ENCODE measurements around the gene GRK3. TPM values are rescaled to one million over a fixed set of nuclear protein-coding genes. Genes with fewer than 3 reads are reported as not detected.

GRK3 gene
- total and polyA plus RNA-seq, 2 donors (not counting 3 experiments of a cell fraction or from before 2014, with no cell fraction given), result 0.68 to 4.4 TPM

DNA sequence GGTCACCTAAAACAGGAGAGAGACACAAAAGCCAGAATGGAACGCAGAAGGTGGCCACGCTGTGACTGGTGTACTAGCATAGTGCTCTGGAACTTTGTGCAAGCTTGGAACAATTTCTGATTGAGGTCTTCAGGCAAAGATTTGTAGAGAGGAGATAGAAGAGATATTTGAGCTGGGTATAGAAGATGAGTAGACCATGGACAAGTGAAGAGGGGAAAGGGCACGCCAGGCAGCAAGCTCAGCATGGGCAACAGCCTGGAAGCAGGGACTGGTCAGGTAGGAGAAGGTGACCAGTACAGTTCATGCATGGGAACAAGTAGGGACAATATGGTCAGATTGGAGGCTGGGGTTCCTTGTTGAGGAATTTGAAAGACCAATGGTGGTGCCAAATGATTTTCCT is 201.9 kb downstream of the GRK3 start:
- ChIA-PET POLR2A (no interaction called here), CTCF (interaction anchor here (2.4 kb wide), 1 partner anchor 304 kb away, joined by 13 read pairs; no protein-coding TSS in a partner anchor)
- no peak overlapping the region for H3K9ac ChIP-seq (replicated peaks; ENCODE audit: extremely low read depth, insufficient read depth, low read length)
- H3K4me2 ChIP-seq (ENCODE audit: insufficient read depth, low read length), result no peak overlapping the region
- no TSS peak for BruUV-seq (replicated peaks)
- no peaks in the 10 kb centered on the region for H3K79me2 ChIP-seq (ENCODE audit: control insufficient read depth, insufficient read depth, low read length)
- no peak overlapping the region for H2AFZ ChIP-seq (ENCODE audit: low read depth, low read length)
- no peaks in the 10 kb centered on the region for H3K27me3 ChIP-seq (ENCODE audit: control insufficient read depth in 2 of 2, insufficient read depth in 2 of 2, low read length in 2 of 2)
- H3K27ac ChIP-seq (ENCODE audit: insufficient read depth, low read depth, low read length), result no peak overlapping the region
- no peaks in the 10 kb centered on the region for H3K9me1 ChIP-seq (replicated peaks; ENCODE audit: control insufficient read depth, extremely low read depth, insufficient read depth, low read length)
- peaks cover 4% of the 10 kb centered on the region for H3K9me3 ChIP-seq (replicated peaks; ENCODE audit: control insufficient read depth, insufficient read depth, low read length)
- FAIRE-seq (no peak), DNase-seq (ENCODE audit: low read depth, low spot score) (no peak)
- no peaks in the 10 kb centered on the region for H3K36me3 ChIP-seq (ENCODE audit: control insufficient read depth in 2 of 2, extremely low read depth in 1 of 2, insufficient read depth in 2 of 2, low read length in 2 of 2)
- H3K4me3 ChIP-seq (replicated peaks in 1 of 3; ENCODE audit: insufficient read depth in 1 of 3, low read depth in 1 of 3, low read length in 3 of 3), result no peak overlapping the region
- TF ChIP-seq, protein P1, sequence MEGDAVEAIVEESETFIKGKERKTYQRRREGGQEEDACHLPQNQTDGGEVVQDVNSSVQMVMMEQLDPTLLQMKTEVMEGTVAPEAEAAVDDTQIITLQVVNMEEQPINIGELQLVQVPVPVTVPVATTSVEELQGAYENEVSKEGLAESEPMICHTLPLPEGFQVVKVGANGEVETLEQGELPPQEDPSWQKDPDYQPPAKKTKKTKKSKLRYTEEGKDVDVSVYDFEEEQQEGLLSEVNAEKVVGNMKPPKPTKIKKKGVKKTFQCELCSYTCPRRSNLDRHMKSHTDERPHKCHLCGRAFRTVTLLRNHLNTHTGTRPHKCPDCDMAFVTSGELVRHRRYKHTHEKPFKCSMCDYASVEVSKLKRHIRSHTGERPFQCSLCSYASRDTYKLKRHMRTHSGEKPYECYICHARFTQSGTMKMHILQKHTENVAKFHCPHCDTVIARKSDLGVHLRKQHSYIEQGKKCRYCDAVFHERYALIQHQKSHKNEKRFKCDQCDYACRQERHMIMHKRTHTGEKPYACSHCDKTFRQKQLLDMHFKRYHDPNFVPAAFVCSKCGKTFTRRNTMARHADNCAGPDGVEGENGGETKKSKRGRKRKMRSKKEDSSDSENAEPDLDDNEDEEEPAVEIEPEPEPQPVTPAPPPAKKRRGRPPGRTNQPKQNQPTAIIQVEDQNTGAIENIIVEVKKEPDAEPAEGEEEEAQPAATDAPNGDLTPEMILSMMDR (IDR thresholded peaks at IDR 0.05; ENCODE audit: extremely low read depth in 1 of 2, insufficient read depth in 1 of 2, low read depth in 1 of 2, low read length in 2 of 2), result no peak
- TF ChIP-seq, protein P2, sequence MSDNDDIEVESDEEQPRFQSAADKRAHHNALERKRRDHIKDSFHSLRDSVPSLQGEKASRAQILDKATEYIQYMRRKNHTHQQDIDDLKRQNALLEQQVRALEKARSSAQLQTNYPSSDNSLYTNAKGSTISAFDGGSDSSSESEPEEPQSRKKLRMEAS (IDR thresholded peaks at IDR 0.05; ENCODE audit: insufficient read depth, insufficient read length), result no peak
- TF ChIP-seq FOS (IDR thresholded peaks at IDR 0.05; ENCODE audit: borderline replicate concordance, insufficient read depth, low read length), result no peak
- no peaks in the 10 kb centered on the region for H4K20me1 ChIP-seq (replicated peaks; ENCODE audit: control insufficient read depth, extremely low read depth, insufficient read depth, low read length)
- dilution Hi-C loops (cut with MboI; ENCODE audit: extremely low pct_ligation_motif_present, low sequenced_read_pairs) (no loop called here), intact Hi-C loops (cut with micrococcal nuclease) (loop anchor here (2.0 kb wide), 1 partner anchor 408 kb away; no protein-coding TSS in a partner anchor)
- H3K4me1 ChIP-seq (ENCODE audit: control insufficient read depth, extremely low read depth, insufficient read depth, low read length), result peaks cover 15% of the 10 kb centered on the region

DNA sequence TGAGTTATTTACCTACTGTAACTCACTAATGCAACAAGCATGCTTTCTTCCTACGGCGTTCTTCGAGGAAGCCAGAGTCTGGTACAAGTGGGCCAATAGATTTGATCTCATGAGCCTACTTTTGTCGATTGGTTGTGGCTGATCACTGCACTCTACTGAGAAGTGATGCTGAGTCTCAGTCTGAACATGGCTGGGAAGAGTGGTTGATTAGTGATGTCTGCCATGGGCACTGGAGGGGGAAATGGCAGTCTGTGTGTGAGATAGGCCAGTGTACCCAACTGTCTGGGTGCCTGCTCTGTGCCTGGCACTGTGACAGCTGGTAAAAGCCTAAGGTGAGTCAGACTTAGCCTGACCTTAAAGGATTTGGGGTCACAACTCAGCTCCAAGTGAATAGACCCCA is 205.9 kb downstream of the GRK3 start:
- CTCF ChIA-PET, result interaction anchor here (0.9 to 5.7 kb wide), 2 partner anchors 10 to 309 kb away, joined by 3 to 159 read pairs; no protein-coding TSS in a partner anchor
- H3K4me2 ChIP-seq (ENCODE audit: insufficient read depth, low read length), result no peak overlapping the region

More for the DNA sequence above, 205.9 kb downstream of the GRK3 start:
- no peak for FAIRE-seq
- Histone ChIP-seq H3K79me2 (ENCODE audit: control insufficient read depth, insufficient read depth, low read length) (no peaks in the 10 kb centered on the region), H3K27ac (ENCODE audit: insufficient read depth, low read depth, low read length) (no peak overlapping the region), H4K20me1 (replicated peaks; ENCODE audit: control insufficient read depth, extremely low read depth, insufficient read depth, low read length) (no peaks in the 10 kb centered on the region), H2AFZ (ENCODE audit: low read depth, low read length) (no peak overlapping the region), H3K9ac (replicated peaks; ENCODE audit: extremely low read depth, insufficient read depth, low read length) (no peak overlapping the region), H3K36me3 (ENCODE audit: control insufficient read depth in 2 of 2, extremely low read depth in 1 of 2, insufficient read depth in 2 of 2, low read length in 2 of 2) (no peaks in the 10 kb centered on the region), H3K4me1 (ENCODE audit: control insufficient read depth, extremely low read depth, insufficient read depth, low read length) (no peaks in the 10 kb centered on the region), H3K27me3 (ENCODE audit: control insufficient read depth in 2 of 2, insufficient read depth in 2 of 2, low read length in 2 of 2) (no peaks in the 10 kb centered on the region), H3K4me3 (replicated peaks in 1 of 3; ENCODE audit: insufficient read depth in 1 of 3, low read depth in 1 of 3, low read length in 3 of 3) (no peak overlapping the region), H3K9me3 (replicated peaks; ENCODE audit: control insufficient read depth, insufficient read depth, low read length) (peaks cover 4% of the 10 kb centered on the region), H3K9me1 (replicated peaks; ENCODE audit: control insufficient read depth, extremely low read depth, insufficient read depth, low read length) (no peaks in the 10 kb centered on the region)
- dilution Hi-C loops (cut with MboI; ENCODE audit: extremely low pct_ligation_motif_present, low sequenced_read_pairs), result no loop called here
- no TSS peak for BruUV-seq (replicated peaks)
- DNase-seq (ENCODE audit: low read depth, low spot score), result no peak
- TF ChIP-seq, protein P1 (IDR thresholded peaks at IDR 0.05; ENCODE audit: extremely low read depth in 1 of 2, insufficient read depth in 1 of 2, low read depth in 1 of 2, low read length in 2 of 2), result no peak
- TF ChIP-seq GATA2 (IDR thresholded peaks at IDR 0.05; ENCODE audit: insufficient read depth, insufficient read length, low read depth, low read length), result no peak
- TF ChIP-seq JUN (IDR thresholded peaks at IDR 0.05; ENCODE audit: borderline replicate concordance, insufficient read depth, insufficient read length, low read depth), result no peak
- no peak for TF ChIP-seq MYC (IDR thresholded peaks at IDR 0.05; ENCODE audit: low read depth, low read length)
- TF ChIP-seq POLR2A (IDR thresholded peaks at IDR 0.05; ENCODE audit: low read depth, low read length), result no peak
- TF ChIP-seq EZH2 (IDR thresholded peaks at IDR 0.05; ENCODE audit: borderline replicate concordance, low read depth, low read length, severe bottlenecking), result no peak
- TF ChIP-seq POLR2AphosphoS5 (IDR thresholded peaks at IDR 0.05; ENCODE audit: insufficient read depth, low read depth, low read length), result no peak
- TF ChIP-seq, protein P2 (IDR thresholded peaks at IDR 0.05; ENCODE audit: insufficient read depth, insufficient read length), result no peak
- no peak for TF ChIP-seq FOS (IDR thresholded peaks at IDR 0.05; ENCODE audit: borderline replicate concordance, insufficient read depth, low read length)
- POLR2A ChIA-PET, result no interaction called here
- intact Hi-C loops (cut with micrococcal nuclease), result loop anchor here (5.0 kb wide), 4 partner anchors 208 to 533 kb away; partner anchors contain the start of gene GRK3
